ENCODE measurements around the gene SLC9A5.
A peak's percentile ranks its signal among the peaks of the same experiment; 100 is the strongest.

Gene SLC9A5

DNA sequence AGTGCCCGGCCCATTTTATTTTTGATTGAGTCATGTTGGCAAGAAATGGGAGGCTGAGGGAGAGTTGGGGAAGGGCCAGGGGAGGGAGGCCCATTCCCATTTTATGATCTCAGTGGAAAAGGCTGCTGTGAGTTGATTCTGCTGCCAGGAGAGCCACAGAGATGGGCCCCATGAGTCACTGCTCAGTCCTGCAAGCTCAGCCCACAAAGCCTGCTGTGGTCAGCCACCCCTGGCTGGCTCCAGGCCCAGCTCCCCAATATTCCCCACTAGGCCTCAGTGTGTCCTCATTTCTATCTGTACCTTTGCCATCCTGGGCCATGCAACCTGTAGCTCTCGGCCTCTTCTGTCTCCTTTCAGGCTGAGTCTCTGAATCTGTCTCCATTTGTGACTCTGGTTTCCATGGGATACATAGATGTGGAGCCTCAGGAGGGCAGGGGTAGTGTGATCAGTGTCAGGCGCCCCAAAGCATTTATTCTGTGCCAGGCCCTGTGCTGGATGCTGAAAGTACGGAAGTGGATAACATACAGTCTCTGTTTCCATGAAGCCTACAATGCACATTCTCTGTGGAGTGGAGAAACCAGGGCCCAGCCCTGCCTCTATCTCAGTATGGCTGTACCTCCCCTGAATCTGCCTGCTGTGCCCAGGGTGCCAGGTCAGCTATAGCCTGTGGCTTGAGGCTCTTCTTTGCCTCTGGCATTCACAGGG, 28.7 kb downstream of the SLC9A5 start:
- H2AFZ ChIP-seq (ENCODE audit: low read depth, low read length), result no peak overlapping the region
- H3K9ac ChIP-seq (ENCODE audit: low read length), result peak overlapping the region; percentile 77; the same call in 1 of the 2 replicates
- H4K20me1 ChIP-seq (ENCODE audit: insufficient read depth, low read length), result no peaks in the 10 kb centered on the region
- no peaks in the 10 kb centered on the region for H3K9me3 ChIP-seq (ENCODE audit: insufficient read depth, low read length)
- H3K4me1 ChIP-seq (ENCODE audit: low read length), result peaks cover 11% of the 10 kb centered on the region
- TF ChIP-seq, protein P1, sequence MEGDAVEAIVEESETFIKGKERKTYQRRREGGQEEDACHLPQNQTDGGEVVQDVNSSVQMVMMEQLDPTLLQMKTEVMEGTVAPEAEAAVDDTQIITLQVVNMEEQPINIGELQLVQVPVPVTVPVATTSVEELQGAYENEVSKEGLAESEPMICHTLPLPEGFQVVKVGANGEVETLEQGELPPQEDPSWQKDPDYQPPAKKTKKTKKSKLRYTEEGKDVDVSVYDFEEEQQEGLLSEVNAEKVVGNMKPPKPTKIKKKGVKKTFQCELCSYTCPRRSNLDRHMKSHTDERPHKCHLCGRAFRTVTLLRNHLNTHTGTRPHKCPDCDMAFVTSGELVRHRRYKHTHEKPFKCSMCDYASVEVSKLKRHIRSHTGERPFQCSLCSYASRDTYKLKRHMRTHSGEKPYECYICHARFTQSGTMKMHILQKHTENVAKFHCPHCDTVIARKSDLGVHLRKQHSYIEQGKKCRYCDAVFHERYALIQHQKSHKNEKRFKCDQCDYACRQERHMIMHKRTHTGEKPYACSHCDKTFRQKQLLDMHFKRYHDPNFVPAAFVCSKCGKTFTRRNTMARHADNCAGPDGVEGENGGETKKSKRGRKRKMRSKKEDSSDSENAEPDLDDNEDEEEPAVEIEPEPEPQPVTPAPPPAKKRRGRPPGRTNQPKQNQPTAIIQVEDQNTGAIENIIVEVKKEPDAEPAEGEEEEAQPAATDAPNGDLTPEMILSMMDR (IDR thresholded peaks at IDR 0.05; ENCODE audit: low read depth, low read length), result no peak
- no peak for TF ChIP-seq EZH2phosphoT487 (IDR thresholded peaks at IDR 0.05; ENCODE audit: low read depth)
- no peaks in the 10 kb centered on the region for H3K27me3 ChIP-seq (ENCODE audit: low read depth, low read length)
- H3K4me3 ChIP-seq (ENCODE audit: low read length), result peak overlapping the region; percentile 86
- peak overlapping the region; percentile 88 for H3K4me2 ChIP-seq (ENCODE audit: low read length)
- H3K36me3 ChIP-seq (replicated peaks; ENCODE audit: low read depth, low read length), result peaks cover 3% of the 10 kb centered on the region
- no peak overlapping the region for H3K27ac ChIP-seq (ENCODE audit: low read length)
- H3K79me2 ChIP-seq (ENCODE audit: low read length), result peaks cover 15% of the 10 kb centered on the region

DNA sequence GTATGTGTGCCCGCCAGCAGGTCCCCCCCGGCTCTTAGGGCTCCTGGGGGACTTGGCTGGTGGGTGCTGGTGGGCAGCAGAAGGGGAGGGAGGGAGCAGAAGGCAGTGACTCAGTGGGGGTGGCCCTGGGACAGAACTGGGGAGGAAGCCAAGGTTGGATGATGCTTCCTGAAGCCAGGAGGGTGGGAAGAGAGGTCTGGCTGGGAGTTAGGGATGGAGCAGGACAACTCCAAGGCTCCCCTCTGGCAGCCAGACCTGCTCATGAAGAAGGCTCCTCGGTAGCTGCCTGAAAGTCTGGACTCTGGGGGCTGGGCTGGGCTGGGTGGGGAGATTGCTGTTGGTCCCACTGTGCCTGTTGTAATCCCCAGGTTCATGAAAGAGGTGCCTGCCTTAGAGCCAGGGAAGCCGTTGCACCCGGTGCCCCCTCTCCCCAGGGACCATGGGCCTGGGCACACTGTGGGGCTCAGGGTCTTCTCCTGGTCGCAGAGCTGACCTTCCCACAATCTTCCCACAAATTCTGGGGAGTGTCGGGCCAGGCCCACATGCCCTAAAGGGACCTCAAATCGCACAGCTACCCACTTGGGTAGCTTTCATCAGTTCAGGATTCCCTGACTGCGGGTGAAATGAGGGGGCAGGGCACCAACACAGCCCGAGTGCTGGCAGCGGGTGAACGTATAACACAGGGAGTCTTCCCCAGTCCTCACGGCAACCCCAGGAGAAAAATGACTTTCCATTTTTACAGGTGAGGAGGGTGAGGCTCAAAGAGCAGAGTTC, 29.4 kb downstream of the SLC9A5 start:
- peaks cover 11% of the 10 kb centered on the region for H3K4me1 ChIP-seq (ENCODE audit: low read length)
- H3K9ac ChIP-seq (ENCODE audit: low read length), result peak overlapping the region; percentile 77
- H3K4me3 ChIP-seq (ENCODE audit: low read length), result peak overlapping the region; percentile 86
- H3K36me3 ChIP-seq (replicated peaks; ENCODE audit: low read depth, low read length), result peaks cover 3% of the 10 kb centered on the region
- peak overlapping the region; percentile 30 for H3K27ac ChIP-seq (ENCODE audit: low read length)
- no peak for TF ChIP-seq EZH2phosphoT487 (IDR thresholded peaks at IDR 0.05; ENCODE audit: low read depth)
- TF ChIP-seq, protein P1 (IDR thresholded peaks at IDR 0.05; ENCODE audit: low read depth, low read length), result no peak
- peak overlapping the region; percentile 47; the same call in 1 of the 2 replicates for H2AFZ ChIP-seq (ENCODE audit: low read depth, low read length)
- H3K4me2 ChIP-seq (ENCODE audit: low read length), result peak overlapping the region; percentile 88
- no peaks in the 10 kb centered on the region for H4K20me1 ChIP-seq (ENCODE audit: insufficient read depth, low read length)
- no peaks in the 10 kb centered on the region for H3K9me3 ChIP-seq (ENCODE audit: insufficient read depth, low read length)
- no peaks in the 10 kb centered on the region for H3K27me3 ChIP-seq (ENCODE audit: low read depth, low read length)
- peaks cover 15% of the 10 kb centered on the region for H3K79me2 ChIP-seq (ENCODE audit: low read length)

DNA sequence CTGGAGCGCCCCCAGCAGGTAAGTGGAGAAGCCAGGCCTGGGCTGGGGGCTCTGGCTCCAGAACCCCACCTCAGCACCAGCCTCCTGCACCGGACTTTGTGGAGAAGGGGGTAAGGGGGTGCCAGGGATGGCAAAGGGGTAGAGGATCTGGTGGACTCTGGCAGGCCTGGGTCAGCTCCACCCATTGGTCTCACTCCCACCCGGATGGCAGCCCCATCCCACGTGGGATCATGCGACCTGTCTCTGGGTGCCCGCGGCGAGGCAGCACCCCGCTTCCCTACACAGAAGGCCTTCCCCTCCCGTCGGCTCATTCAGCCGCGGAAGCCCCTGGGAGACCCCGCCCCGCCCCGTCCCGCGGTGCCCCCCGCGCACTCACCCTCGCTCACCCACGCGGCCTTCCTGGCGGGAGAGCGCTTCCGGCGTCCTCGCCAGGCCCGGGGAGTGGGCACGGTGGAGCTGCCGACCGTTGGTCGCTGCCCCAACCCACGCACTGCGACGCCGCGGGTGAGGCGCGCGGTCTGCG, 30.1 kb downstream of the SLC9A5 start:
- peaks cover 3% of the 10 kb centered on the region for H3K36me3 ChIP-seq (replicated peaks; ENCODE audit: low read depth, low read length)
- peak overlapping the region; percentile 77 for H3K9ac ChIP-seq (ENCODE audit: low read length)
- TF ChIP-seq, protein P1 (IDR thresholded peaks at IDR 0.05; ENCODE audit: low read depth, low read length), result peak; percentile 80
- TF ChIP-seq EZH2phosphoT487 (IDR thresholded peaks at IDR 0.05; ENCODE audit: low read depth), result no peak
- peak overlapping the region; percentile 30 for H3K27ac ChIP-seq (ENCODE audit: low read length)
- H3K9me3 ChIP-seq (ENCODE audit: insufficient read depth, low read length), result no peaks in the 10 kb centered on the region
- H3K27me3 ChIP-seq (ENCODE audit: low read depth, low read length), result no peaks in the 10 kb centered on the region
- H3K4me2 ChIP-seq (ENCODE audit: low read length), result peak overlapping the region; percentile 88
- peak overlapping the region; percentile 86 for H3K4me3 ChIP-seq (ENCODE audit: low read length)
- H2AFZ ChIP-seq (ENCODE audit: low read depth, low read length), result peak overlapping the region; percentile 47; the same call in 1 of the 2 replicates
- peaks cover 15% of the 10 kb centered on the region for H3K79me2 ChIP-seq (ENCODE audit: low read length)
- H3K4me1 ChIP-seq (ENCODE audit: low read length), result peaks cover 11% of the 10 kb centered on the region
- no peaks in the 10 kb centered on the region for H4K20me1 ChIP-seq (ENCODE audit: insufficient read depth, low read length)
